Activated CD8-positive, alpha-beta memory T cell treated with anti-CD3 and anti-CD28 coated beads, Interleukin-2, amount 10 ng/mL, durations not matched to agents 7 days and 5 days (primary cell): ENCODE results near the gene MEGF6. TPM values are rescaled to one million over a fixed set of nuclear protein-coding genes. Genes with fewer than 3 reads are reported as not detected.

Experiments used
- ATAC-seq: fragments of 150-1000 bp; cut with Tn5 transposase; one replicate; pipeline ENCODE4 v1.10.0; 2021; ENCODE audit warnings: moderate library complexity
- CTCF ChIA-PET: fragments of 350-600 bp; sonication (Branson Sonifier 250); formaldehyde crosslinking; loops from one replicate; lab custom pipeline; 2021; ENCODE audit warnings: antibody characterized with exemption; lab: Charles Lee
- DNase-seq: peaks from one replicate; pipeline ENCODE4 v3.0.0-alpha.2; 2020
- H3K27ac Mint-ChIP-seq: one replicate; pipeline ENCODE4 v1.8.0; 2021; ENCODE audit warnings: mild to moderate bottlenecking, mixed read lengths
- H3K27me3 Mint-ChIP-seq: one replicate; pipeline ENCODE4 v1.8.0; 2021; ENCODE audit warnings: mixed read lengths
- H3K36me3 Mint-ChIP-seq: one replicate; pipeline ENCODE4 v1.8.0; 2021; ENCODE audit warnings: mild to moderate bottlenecking, mixed read lengths
- H3K4me1 Mint-ChIP-seq: one replicate; pipeline ENCODE4 v1.8.0; 2021; ENCODE audit warnings: mixed read lengths
- H3K4me3 Mint-ChIP-seq: one replicate; pipeline ENCODE4 v1.8.0; 2021; ENCODE audit warnings: mild to moderate bottlenecking, moderate library complexity, mixed read lengths
- H3K9me3 Mint-ChIP-seq: one replicate; pipeline ENCODE4 v1.8.0; 2022; ENCODE audit warnings: low read depth, mixed read lengths
- microRNA-seq: library from miRNA; unstranded; fragments of <30 nt; microRNA quantifications from one replicate; pipeline ENCODE4 v1.2.0, GENCODE V29; 2022
- total RNA-seq, 2 experiments: library from RNA; stranded (reverse); gene quantifications; one replicate each; pipeline ENCODE4 v1.2.3, GENCODE V29; 2021

The MEGF6 gene
- total RNA-seq, 2 experiments from 2014 or later: 2.1 to 11.2 TPM

- H3K27ac Mint-ChIP-seq: no peak overlapping the region
- peaks cover 17% of the 10 kb centered on the region for H3K27me3 Mint-ChIP-seq
- no peak for ATAC-seq
- H3K36me3 Mint-ChIP-seq: peaks cover 1% of the 10 kb centered on the region
- DNase-seq: no peak
- CTCF ChIA-PET: no interaction called here
- H3K9me3 Mint-ChIP-seq: no peaks in the 10 kb centered on the region
- no peaks in the 10 kb centered on the region for H3K4me1 Mint-ChIP-seq
- H3K4me3 Mint-ChIP-seq: no peak overlapping the region
These were observed 161.0 kb downstream of the MEGF6 start for GRCh38 chr1:3450202-3450863.

- Mint-ChIP-seq H3K4me3 (no peak overlapping the region), H3K4me1 (no peaks in the 10 kb centered on the region), H3K9me3 (no peaks in the 10 kb centered on the region), H3K27me3 (peaks cover 7% of the 10 kb centered on the region), H3K27ac (no peak overlapping the region), H3K36me3 (peaks cover 1% of the 10 kb centered on the region)
- no peak for ATAC-seq
- CTCF ChIA-PET: no interaction called here
- DNase-seq: no peak
These were observed 166.6 kb downstream of the MEGF6 start for GRCh38 chr1:3444736-3445135.

- no peaks in the 10 kb centered on the region for H3K9me3 Mint-ChIP-seq
- peaks cover 1% of the 10 kb centered on the region for H3K36me3 Mint-ChIP-seq
- no peak overlapping the region for H3K27ac Mint-ChIP-seq
- H3K4me3 Mint-ChIP-seq: no peak overlapping the region
- ATAC-seq (no peak), DNase-seq (no peak)
- CTCF ChIA-PET: no interaction called here
- H3K4me1 Mint-ChIP-seq: no peaks in the 10 kb centered on the region
- H3K27me3 Mint-ChIP-seq: peaks cover 4% of the 10 kb centered on the region
These were observed 167.0 kb downstream of the MEGF6 start for GRCh38 chr1:3444298-3444697.

GRCh38 chr1:3443807-3444206, 167.5 kb downstream of the MEGF6 start:
- no peak for DNase-seq
- no peaks in the 10 kb centered on the region for H3K4me1 Mint-ChIP-seq
- H3K36me3 Mint-ChIP-seq: peaks cover 1% of the 10 kb centered on the region
- ATAC-seq: no peak
- no peak overlapping the region for H3K4me3 Mint-ChIP-seq
- CTCF ChIA-PET: interaction anchor here (2.2 kb wide), 1 partner anchor 9 kb away, joined by 8 read pairs; no protein-coding TSS in a partner anchor
- no peaks in the 10 kb centered on the region for H3K9me3 Mint-ChIP-seq
- no peak overlapping the region for H3K27ac Mint-ChIP-seq
- H3K27me3 Mint-ChIP-seq: peaks cover 4% of the 10 kb centered on the region

- Mint-ChIP-seq H3K36me3 (no peaks in the 10 kb centered on the region), H3K27ac (no peak overlapping the region), H3K9me3 (no peaks in the 10 kb centered on the region), H3K4me3 (no peak overlapping the region), H3K4me1 (no peaks in the 10 kb centered on the region), H3K27me3 (peaks cover 4% of the 10 kb centered on the region)
- CTCF ChIA-PET: interaction anchor here (2.2 kb wide), 1 partner anchor 10 kb away, joined by 8 read pairs; no protein-coding TSS in a partner anchor
- no peak for ATAC-seq
- DNase-seq: no peak
These were observed 168.4 kb downstream of the MEGF6 start for GRCh38 chr1:3442901-3443300.

- Mint-ChIP-seq H3K36me3 (no peaks in the 10 kb centered on the region), H3K4me3 (no peak overlapping the region), H3K4me1 (no peaks in the 10 kb centered on the region), H3K9me3 (no peaks in the 10 kb centered on the region), H3K27me3 (peaks cover under 1% of the 10 kb centered on the region), H3K27ac (no peak overlapping the region)
- CTCF ChIA-PET: interaction anchor here (2.2 kb wide), 1 partner anchor 10 kb away, joined by 8 read pairs; no protein-coding TSS in a partner anchor
- ATAC-seq: no peak
- DNase-seq: no peak
These were observed 169.0 kb downstream of the MEGF6 start for GRCh38 chr1:3442331-3442730.

GRCh38 chr1:3441880-3442279, 169.4 kb downstream of the MEGF6 start:
- Mint-ChIP-seq H3K4me1 (no peaks in the 10 kb centered on the region), H3K27ac (no peak overlapping the region), H3K9me3 (no peaks in the 10 kb centered on the region), H3K36me3 (no peaks in the 10 kb centered on the region), H3K27me3 (no peaks in the 10 kb centered on the region), H3K4me3 (no peak overlapping the region)
- CTCF ChIA-PET: interaction anchor here (2.2 kb wide), 1 partner anchor 11 kb away, joined by 8 read pairs; no protein-coding TSS in a partner anchor
- DNase-seq (no peak), ATAC-seq (no peak)

GRCh38 chr1:3441410-3441847, 169.9 kb downstream of the MEGF6 start:
- ATAC-seq (no peak), DNase-seq (no peak)
- Mint-ChIP-seq H3K27me3 (no peaks in the 10 kb centered on the region), H3K4me3 (no peak overlapping the region), H3K36me3 (no peaks in the 10 kb centered on the region), H3K4me1 (no peaks in the 10 kb centered on the region), H3K27ac (no peak overlapping the region), H3K9me3 (no peaks in the 10 kb centered on the region)
- CTCF ChIA-PET: interaction anchor here (2.2 kb wide), 1 partner anchor 11 kb away, joined by 8 read pairs; no protein-coding TSS in a partner anchor

- no peaks in the 10 kb centered on the region for H3K4me1 Mint-ChIP-seq
- H3K27me3 Mint-ChIP-seq: no peaks in the 10 kb centered on the region
- no peaks in the 10 kb centered on the region for H3K9me3 Mint-ChIP-seq
- no peaks in the 10 kb centered on the region for H3K36me3 Mint-ChIP-seq
- DNase-seq (no peak), ATAC-seq (no peak)
- H3K4me3 Mint-ChIP-seq: no peak overlapping the region
- H3K27ac Mint-ChIP-seq: no peak overlapping the region
- CTCF ChIA-PET: no interaction called here
These were observed 170.4 kb downstream of the MEGF6 start for GRCh38 chr1:3440711-3441409.

GRCh38 chr1:3440300-3440681, 171.0 kb downstream of the MEGF6 start:
- H3K9me3 Mint-ChIP-seq: no peaks in the 10 kb centered on the region
- no peak for ATAC-seq
- H3K4me1 Mint-ChIP-seq: no peaks in the 10 kb centered on the region
- no peak for DNase-seq
- no peaks in the 10 kb centered on the region for H3K36me3 Mint-ChIP-seq
- H3K27ac Mint-ChIP-seq: no peak overlapping the region
- no peak overlapping the region for H3K4me3 Mint-ChIP-seq
- H3K27me3 Mint-ChIP-seq: no peaks in the 10 kb centered on the region
- CTCF ChIA-PET: no interaction called here

Small RNA genes within 50 kb of the gene (microRNA-seq; reads per million reads assigned to microRNA genes)
- not detected for gene MIR551A

Other genes starting within 250 kb of the MEGF6 start
- gene ARHGEF16, start 156.8 kb downstream of the MEGF6 start, total RNA-seq: not detected
- 10 to 100 TPM in 1 of 2 experiments, 1 to 10 TPM in 1; 8.6 to 13.2 TPM for gene TPRG1L, start 13.5 kb upstream of the MEGF6 start, total RNA-seq
- gene WRAP73, start 38.6 kb upstream of the MEGF6 start, total RNA-seq: 10 to 100 TPM; 38.1 to 43.8 TPM
- gene TP73, start 41.0 kb upstream of the MEGF6 start, total RNA-seq: 10 to 100 TPM in 1 of 2 experiments, 1 to 10 TPM in 1; 2.1 to 15.2 TPM
- gene CCDC27, start 140.9 kb upstream of the MEGF6 start, total RNA-seq: not detected
- not detected for gene SMIM1, start 161.2 kb upstream of the MEGF6 start, total RNA-seq
- gene LRRC47, start 185.0 kb upstream of the MEGF6 start, total RNA-seq: 10 to 100 TPM; 31.8 to 42.6 TPM
- gene CEP104, start 245.7 kb upstream of the MEGF6 start, total RNA-seq: 10 to 100 TPM; 45.0 to 52.2 TPM
- 10 to 100 TPM; 11.5 to 13.9 TPM for gene DFFB, start 246.0 kb upstream of the MEGF6 start, total RNA-seq